Lung microvascular endothelial cell (primary cell): ENCODE measurements around the gene OR8B4. TPM values are rescaled to one million over a fixed set of nuclear protein-coding genes. Genes with fewer than 3 reads are reported as not detected.
"Not testable (repeated sequence)": the region's sequence is repeated elsewhere in the genome, so short reads cannot be mapped to it uniquely, and the experiment has no call there.

ENCODE experiments used
- DNase-seq, 2 donors: peaks; one replicate each; pipeline versions ENCODE4 v3.0.0 to v3.0.0-alpha.2; 2010; ENCODE audit warnings: low read depth in 2 of 2
- total RNA-seq: library from RNA; depleted of rRNA; stranded (reverse); fragments of >200 nt; gene quantifications from 2 replicates; pipeline ENCODE4 v1.2.1, GENCODE V29; 2014

OR8B4 gene
- total RNA-seq = not detected in 2 replicates

- no peak for DNase-seq
Measured at GRCh38 chr11:124424384-124424921, at the start of gene OR8B4. Gene OR8B4, minus strand, starts transcription at chr11:124424871. Its CDS starts 0 bp downstream, at chr11:124424871.

- no peak for DNase-seq
Measured at GRCh38 chr11:124474079-124474478, 49.4 kb upstream of the OR8B4 start.

- no peak for DNase-seq
Measured at GRCh38 chr11:124473476-124473875, 48.8 kb upstream of the OR8B4 start.

- DNase-seq = no peak
Measured at GRCh38 chr11:124470561-124471227, 46.0 kb upstream of the OR8B4 start.

- DNase-seq = no peak
Measured at GRCh38 chr11:124467381-124467927, 42.8 kb upstream of the OR8B4 start.

GRCh38 chr11:124465368-124465767 lies 40.7 kb upstream of the OR8B4 start:
- no peak for DNase-seq

GRCh38 chr11:124463990-124464389 lies 39.3 kb upstream of the OR8B4 start:
- DNase-seq = no peak

GRCh38 chr11:124463324-124463723 lies 38.7 kb upstream of the OR8B4 start:
- DNase-seq = no peak

GRCh38 chr11:124460459-124460858 lies 35.8 kb upstream of the OR8B4 start:
- no peak for DNase-seq

- DNase-seq = not testable (repeated sequence)
Measured at GRCh38 chr11:124459379-124459778, 34.7 kb upstream of the OR8B4 start.

GRCh38 chr11:124454552-124454951 lies 29.9 kb upstream of the OR8B4 start:
- DNase-seq = no peak

- no peak for DNase-seq
Measured at GRCh38 chr11:124446916-124447315, 22.2 kb upstream of the OR8B4 start.

- no peak for DNase-seq
Measured at GRCh38 chr11:124445646-124446150, 21.0 kb upstream of the OR8B4 start, which contains the start of gene OR8B8. Gene OR8B8, minus strand, starts transcription at chr11:124445696. Its CDS starts 4,611 bp downstream, at chr11:124441085.

- no peak for DNase-seq
Measured at GRCh38 chr11:124442847-124443246, 18.2 kb upstream of the OR8B4 start.

- peak in 1 of 2 donors; percentile 3 for DNase-seq
Measured at GRCh38 chr11:124442442-124442841, 17.8 kb upstream of the OR8B4 start.

- no peak for DNase-seq
Measured at GRCh38 chr11:124441519-124441918, 16.8 kb upstream of the OR8B4 start.

- no peak for DNase-seq
Measured at GRCh38 chr11:124441081-124441480, 16.4 kb upstream of the OR8B4 start.

GRCh38 chr11:124440608-124441007 lies 15.9 kb upstream of the OR8B4 start:
- DNase-seq = no peak

GRCh38 chr11:124434699-124435098 lies 10.0 kb upstream of the OR8B4 start:
- no peak for DNase-seq

GRCh38 chr11:124429599-124429998 lies 4.9 kb upstream of the OR8B4 start:
- no peak for DNase-seq

- no peak for DNase-seq
Measured at GRCh38 chr11:124421043-124421442, 3.6 kb downstream of the OR8B4 start.

GRCh38 chr11:124415356-124415923 lies 9.2 kb downstream of the OR8B4 start:
- DNase-seq = peak; percentile 75 to 81
